ENCODE data around the gene TMEM52B.

The TMEM52B gene

GRCh38 chr12:10159280-10159679, 19.6 kb upstream of the TMEM52B start:
- no peak overlapping the region for H3K4me3 Mint-ChIP-seq
- DNase-seq: no peak
- peaks cover 4% of the 10 kb centered on the region for H3K27me3 Mint-ChIP-seq
- no peaks in the 10 kb centered on the region for H3K36me3 Mint-ChIP-seq (ENCODE audit: low read depth)
- H3K9me3 Mint-ChIP-seq: no peaks in the 10 kb centered on the region
- no peak overlapping the region for H3K27ac Mint-ChIP-seq
- peaks cover under 1% of the 10 kb centered on the region for H3K4me1 Mint-ChIP-seq (ENCODE audit: low read depth)

GRCh38 chr12:10160617-10161385, 18.0 kb upstream of the TMEM52B start:
- peaks cover 4% of the 10 kb centered on the region for H3K27me3 Mint-ChIP-seq
- no peak for DNase-seq
- no peaks in the 10 kb centered on the region for H3K9me3 Mint-ChIP-seq
- no peaks in the 10 kb centered on the region for H3K4me1 Mint-ChIP-seq (ENCODE audit: low read depth)
- H3K36me3 Mint-ChIP-seq (ENCODE audit: low read depth): no peaks in the 10 kb centered on the region
- H3K4me3 Mint-ChIP-seq: no peak overlapping the region
- H3K27ac Mint-ChIP-seq: no peak overlapping the region

GRCh38 chr12:10163084-10163483, 15.7 kb upstream of the TMEM52B start:
- Mint-ChIP-seq H3K9me3 (no peaks in the 10 kb centered on the region), H3K27me3 (no peaks in the 10 kb centered on the region), H3K4me3 (no peak overlapping the region), H3K27ac (no peak overlapping the region), H3K4me1 (ENCODE audit: low read depth) (no peaks in the 10 kb centered on the region), H3K36me3 (ENCODE audit: low read depth) (no peaks in the 10 kb centered on the region)
- DNase-seq: no peak

- H3K36me3 Mint-ChIP-seq (ENCODE audit: low read depth): no peaks in the 10 kb centered on the region
- H3K4me1 Mint-ChIP-seq (ENCODE audit: low read depth): no peaks in the 10 kb centered on the region
- no peak for DNase-seq
- H3K9me3 Mint-ChIP-seq: no peaks in the 10 kb centered on the region
- no peak overlapping the region for H3K4me3 Mint-ChIP-seq
- H3K27me3 Mint-ChIP-seq: no peaks in the 10 kb centered on the region
- no peak overlapping the region for H3K27ac Mint-ChIP-seq
Observed at GRCh38 chr12:10165421-10165820, 13.4 kb upstream of the TMEM52B start.

- Mint-ChIP-seq H3K27ac (no peak overlapping the region), H3K4me1 (ENCODE audit: low read depth) (no peaks in the 10 kb centered on the region), H3K27me3 (peaks cover 5% of the 10 kb centered on the region), H3K4me3 (no peak overlapping the region), H3K9me3 (no peaks in the 10 kb centered on the region), H3K36me3 (ENCODE audit: low read depth) (no peaks in the 10 kb centered on the region)
- DNase-seq: no peak
Observed at GRCh38 chr12:10167599-10167998, 11.2 kb upstream of the TMEM52B start.

- Mint-ChIP-seq H3K4me3 (no peak overlapping the region), H3K27ac (no peak overlapping the region), H3K9me3 (no peaks in the 10 kb centered on the region), H3K36me3 (ENCODE audit: low read depth) (no peaks in the 10 kb centered on the region), H3K27me3 (peaks cover 9% of the 10 kb centered on the region), H3K4me1 (ENCODE audit: low read depth) (no peaks in the 10 kb centered on the region)
- DNase-seq: no peak
Observed at GRCh38 chr12:10169104-10169503, 9.7 kb upstream of the TMEM52B start.

- peaks cover 15% of the 10 kb centered on the region for H3K27me3 Mint-ChIP-seq
- no peaks in the 10 kb centered on the region for H3K4me1 Mint-ChIP-seq (ENCODE audit: low read depth)
- H3K36me3 Mint-ChIP-seq (ENCODE audit: low read depth): no peaks in the 10 kb centered on the region
- no peak for DNase-seq
- no peak overlapping the region for H3K27ac Mint-ChIP-seq
- H3K9me3 Mint-ChIP-seq: no peaks in the 10 kb centered on the region
- no peak overlapping the region for H3K4me3 Mint-ChIP-seq
Observed at GRCh38 chr12:10170216-10170615, 8.6 kb upstream of the TMEM52B start.

- Mint-ChIP-seq H3K27me3 (peaks cover 20% of the 10 kb centered on the region), H3K4me1 (ENCODE audit: low read depth) (no peaks in the 10 kb centered on the region), H3K36me3 (ENCODE audit: low read depth) (no peaks in the 10 kb centered on the region), H3K4me3 (no peak within 1 kb of the TSS), H3K9me3 (no peaks in the 10 kb centered on the region), H3K27ac (no peak within 1 kb of the TSS)
- no peak for DNase-seq
Observed at GRCh38 chr12:10171973-10172728, 6.7 kb upstream of the TMEM52B start, which contains the start of gene OLR1. TSS of gene OLR1 (minus strand) at chr12:10172132. CDS start at chr12:10172077, 55 bp downstream.

GRCh38 chr12:10174986-10175614, 3.7 kb upstream of the TMEM52B start:
- Mint-ChIP-seq H3K4me3 (no peak overlapping the region), H3K9me3 (no peaks in the 10 kb centered on the region), H3K27me3 (peaks cover 30% of the 10 kb centered on the region), H3K27ac (no peak overlapping the region), H3K4me1 (ENCODE audit: low read depth) (no peaks in the 10 kb centered on the region), H3K36me3 (ENCODE audit: low read depth) (no peaks in the 10 kb centered on the region)
- no peak for DNase-seq

GRCh38 chr12:10175846-10176636, 2.8 kb upstream of the TMEM52B start:
- H3K27ac Mint-ChIP-seq: no peak overlapping the region
- no peak for DNase-seq
- no peak overlapping the region for H3K4me3 Mint-ChIP-seq
- no peaks in the 10 kb centered on the region for H3K9me3 Mint-ChIP-seq
- H3K36me3 Mint-ChIP-seq (ENCODE audit: low read depth): no peaks in the 10 kb centered on the region
- peaks cover 36% of the 10 kb centered on the region for H3K27me3 Mint-ChIP-seq
- no peaks in the 10 kb centered on the region for H3K4me1 Mint-ChIP-seq (ENCODE audit: low read depth)

- peaks cover 41% of the 10 kb centered on the region for H3K27me3 Mint-ChIP-seq
- no peak overlapping the region for H3K4me3 Mint-ChIP-seq
- no peak for DNase-seq
- H3K36me3 Mint-ChIP-seq (ENCODE audit: low read depth): no peaks in the 10 kb centered on the region
- H3K9me3 Mint-ChIP-seq: no peaks in the 10 kb centered on the region
- no peak overlapping the region for H3K27ac Mint-ChIP-seq
- peaks cover 7% of the 10 kb centered on the region for H3K4me1 Mint-ChIP-seq (ENCODE audit: low read depth)
Observed at GRCh38 chr12:10179776-10180181, 947 bp downstream of the TMEM52B start.

GRCh38 chr12:10182354-10183049, 3.7 kb downstream of the TMEM52B start:
- Mint-ChIP-seq H3K9me3 (no peaks in the 10 kb centered on the region), H3K4me3 (no peak overlapping the region), H3K36me3 (ENCODE audit: low read depth) (no peaks in the 10 kb centered on the region), H3K27me3 (peaks cover 47% of the 10 kb centered on the region), H3K4me1 (ENCODE audit: low read depth) (peaks cover 7% of the 10 kb centered on the region), H3K27ac (no peak overlapping the region)
- DNase-seq: no peak

- Mint-ChIP-seq H3K4me3 (no peak overlapping the region), H3K27ac (no peak overlapping the region), H3K27me3 (peaks cover 40% of the 10 kb centered on the region), H3K4me1 (ENCODE audit: low read depth) (peaks cover 7% of the 10 kb centered on the region), H3K9me3 (no peaks in the 10 kb centered on the region), H3K36me3 (ENCODE audit: low read depth) (no peaks in the 10 kb centered on the region)
- no peak for DNase-seq
Observed at GRCh38 chr12:10184261-10184843, 5.5 kb downstream of the TMEM52B start.
